ENCODE data around the gene ADGRD2.
A peak's percentile ranks its signal among the peaks of the same experiment; 100 is the strongest.

Gene ADGRD2

DNA sequence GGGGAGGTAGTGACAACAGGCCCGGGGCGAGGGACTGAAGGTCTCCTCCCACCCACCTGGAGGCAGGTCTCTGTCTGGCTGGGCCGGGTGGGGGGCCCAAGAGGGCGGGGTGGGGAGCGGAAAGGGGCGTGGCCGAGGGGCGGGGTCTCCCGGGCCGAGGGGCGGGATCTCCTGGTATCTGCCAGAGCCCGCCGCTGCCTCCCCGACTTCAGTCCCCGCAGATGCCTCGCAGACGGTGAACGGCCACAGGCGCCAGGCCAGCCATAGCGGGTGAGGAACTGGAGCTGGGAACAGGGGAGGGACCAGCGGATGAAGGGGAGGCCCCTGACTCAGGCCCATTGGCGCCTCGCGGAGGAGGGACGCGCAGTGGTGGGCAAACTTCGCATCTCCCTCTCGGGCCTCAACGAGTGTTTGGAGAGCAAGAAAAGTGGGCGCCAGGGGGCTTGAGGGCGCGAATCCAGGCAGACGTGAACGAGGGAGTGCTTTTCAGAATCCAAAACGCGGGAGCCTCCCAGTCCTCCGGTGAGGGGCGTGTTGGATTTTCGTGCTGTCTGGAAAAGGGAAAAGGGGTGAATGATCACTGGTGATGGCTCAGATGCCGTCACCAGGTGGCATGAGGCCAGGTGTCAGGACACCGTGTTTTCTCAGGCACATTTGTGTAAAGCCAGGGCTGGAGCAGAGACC lies at the start of gene ADGRD2:
ADGRD2 (plus strand) TSS at position 211 of the 684 bp plus-strand sequence. CDS start 1,216 bp downstream, outside the sequence.
- no peaks in the 10 kb centered on the region for H3K36me3 Mint-ChIP-seq (ENCODE audit: low read depth)
- H3K27ac Mint-ChIP-seq = no peak within 1 kb of the TSS
- H3K4me1 Mint-ChIP-seq (ENCODE audit: low read depth) = peaks cover 4% of the 10 kb centered on the region
- peaks cover 54% of the 10 kb centered on the region for H3K27me3 Mint-ChIP-seq
- H3K9me3 Mint-ChIP-seq = no peaks in the 10 kb centered on the region
- no peak within 1 kb of the TSS for H3K4me3 Mint-ChIP-seq
- DNase-seq = no peak

GRCh38 chr9:124403246-124403645 lies 47.0 kb upstream of the ADGRD2 start:
- no peak for DNase-seq
- no peak overlapping the region for H3K4me3 Mint-ChIP-seq
- H3K4me1 Mint-ChIP-seq (ENCODE audit: low read depth) = peaks cover 51% of the 10 kb centered on the region
- H3K27ac Mint-ChIP-seq = no peak overlapping the region
- H3K27me3 Mint-ChIP-seq = no peaks in the 10 kb centered on the region
- H3K36me3 Mint-ChIP-seq (ENCODE audit: low read depth) = peaks cover 92% of the 10 kb centered on the region
- H3K9me3 Mint-ChIP-seq = no peaks in the 10 kb centered on the region

- no peak overlapping the region for H3K4me3 Mint-ChIP-seq
- DNase-seq = no peak
- H3K36me3 Mint-ChIP-seq (ENCODE audit: low read depth) = peaks cover 95% of the 10 kb centered on the region
- H3K9me3 Mint-ChIP-seq = no peaks in the 10 kb centered on the region
- H3K27ac Mint-ChIP-seq = no peak overlapping the region
- H3K27me3 Mint-ChIP-seq = no peaks in the 10 kb centered on the region
- peaks cover 61% of the 10 kb centered on the region for H3K4me1 Mint-ChIP-seq (ENCODE audit: low read depth)
These were observed 40.8 kb upstream of the ADGRD2 start for GRCh38 chr9:124409410-124409809.

DNA sequence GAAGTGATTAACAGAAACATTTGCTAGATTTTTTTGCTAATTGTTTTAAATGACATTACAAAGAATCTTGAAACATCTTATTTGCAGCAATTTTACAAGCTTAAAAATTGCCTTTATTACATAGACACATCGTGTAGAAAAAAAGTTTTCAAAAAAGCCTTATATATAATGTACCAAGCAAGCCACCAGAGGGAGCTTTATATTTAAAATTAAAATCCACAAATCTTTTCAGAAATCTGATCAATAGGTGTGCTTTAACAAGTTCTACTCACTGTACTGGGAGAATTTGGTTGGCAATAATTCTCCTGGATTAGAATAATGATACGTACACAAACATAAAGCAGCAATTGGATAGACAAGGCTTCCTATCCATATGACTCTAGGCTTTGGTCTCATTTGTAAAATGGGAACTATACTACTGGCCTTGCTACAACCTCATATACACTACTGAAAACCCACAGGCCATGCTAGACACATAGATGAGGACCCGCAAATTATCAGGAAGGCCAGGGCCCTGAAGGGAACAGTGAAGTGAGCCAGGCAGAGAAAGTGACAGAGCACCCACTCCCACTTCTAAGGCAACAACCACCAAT lies 39.8 kb upstream of the ADGRD2 start:
- DNase-seq = no peak
- no peak overlapping the region for H3K4me3 Mint-ChIP-seq
- no peaks in the 10 kb centered on the region for H3K27me3 Mint-ChIP-seq
- H3K36me3 Mint-ChIP-seq (ENCODE audit: low read depth) = peaks cover 97% of the 10 kb centered on the region
- no peaks in the 10 kb centered on the region for H3K9me3 Mint-ChIP-seq
- H3K27ac Mint-ChIP-seq = no peak overlapping the region
- H3K4me1 Mint-ChIP-seq (ENCODE audit: low read depth) = peaks cover 58% of the 10 kb centered on the region

GRCh38 chr9:124411514-124412227 lies 38.6 kb upstream of the ADGRD2 start:
- peak overlapping the region; percentile 30 for H3K27ac Mint-ChIP-seq
- H3K27me3 Mint-ChIP-seq = no peaks in the 10 kb centered on the region
- H3K4me1 Mint-ChIP-seq (ENCODE audit: low read depth) = peaks cover 56% of the 10 kb centered on the region
- H3K4me3 Mint-ChIP-seq = no peak overlapping the region
- H3K9me3 Mint-ChIP-seq = no peaks in the 10 kb centered on the region
- DNase-seq = no peak
- peaks cover 84% of the 10 kb centered on the region for H3K36me3 Mint-ChIP-seq (ENCODE audit: low read depth)

DNA sequence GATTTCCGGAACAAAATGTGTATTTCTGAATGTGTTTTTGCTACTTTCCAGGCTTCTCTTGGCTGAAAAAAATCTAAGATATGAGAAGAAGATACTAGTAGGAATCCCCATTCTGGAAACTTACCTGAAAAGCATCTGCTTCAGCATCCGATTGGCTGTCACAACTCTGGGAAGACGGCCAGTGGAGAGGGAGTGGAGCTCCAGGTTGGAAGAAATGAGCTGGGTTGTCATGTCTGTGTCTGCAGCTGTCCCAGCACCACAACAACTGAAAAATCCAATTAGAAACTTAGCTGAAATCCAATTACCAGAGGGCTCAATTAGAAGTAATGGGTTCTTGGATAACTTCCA lies 38.0 kb upstream of the ADGRD2 start:
- H3K9me3 Mint-ChIP-seq = no peaks in the 10 kb centered on the region
- H3K27me3 Mint-ChIP-seq = no peaks in the 10 kb centered on the region
- peaks cover 55% of the 10 kb centered on the region for H3K4me1 Mint-ChIP-seq (ENCODE audit: low read depth)
- H3K27ac Mint-ChIP-seq = peak overlapping the region; percentile 50
- peaks cover 79% of the 10 kb centered on the region for H3K36me3 Mint-ChIP-seq (ENCODE audit: low read depth)
- DNase-seq = no peak
- H3K4me3 Mint-ChIP-seq = no peak overlapping the region

DNA sequence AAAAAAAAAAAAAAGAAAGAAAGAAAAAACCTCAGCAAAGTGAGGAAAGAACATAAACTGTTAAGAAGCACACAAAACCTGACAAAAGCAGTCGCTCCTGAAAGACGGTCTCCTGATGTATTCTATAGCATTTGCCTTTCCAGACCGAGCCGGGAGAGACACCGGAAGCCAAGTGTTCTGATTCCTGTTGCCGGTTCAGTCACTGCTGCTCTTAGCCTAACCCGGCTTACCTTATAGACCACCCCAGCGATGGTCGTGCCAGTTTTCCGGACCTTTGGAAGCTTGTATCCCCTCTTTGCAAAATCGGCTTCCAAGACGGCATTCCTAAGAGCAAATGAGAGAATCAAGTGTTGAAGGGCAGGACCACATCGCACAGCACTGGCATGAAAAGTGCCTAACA lies 35.6 kb upstream of the ADGRD2 start:
- Mint-ChIP-seq H3K36me3 (ENCODE audit: low read depth) (peaks cover 57% of the 10 kb centered on the region), H3K27ac (peak overlapping the region; percentile 100), H3K4me1 (ENCODE audit: low read depth) (peaks cover 44% of the 10 kb centered on the region), H3K9me3 (no peaks in the 10 kb centered on the region), H3K4me3 (peak overlapping the region; percentile 100), H3K27me3 (no peaks in the 10 kb centered on the region)
- DNase-seq = no peak

- H3K4me1 Mint-ChIP-seq (ENCODE audit: low read depth) = peaks cover 44% of the 10 kb centered on the region
- no peaks in the 10 kb centered on the region for H3K27me3 Mint-ChIP-seq
- H3K9me3 Mint-ChIP-seq = no peaks in the 10 kb centered on the region
- peak; percentile 99 for DNase-seq
- peak within 1 kb of the TSS; percentile 100 for H3K27ac Mint-ChIP-seq
- peaks cover 50% of the 10 kb centered on the region for H3K36me3 Mint-ChIP-seq (ENCODE audit: low read depth)
- H3K4me3 Mint-ChIP-seq = peak within 1 kb of the TSS; percentile 100
These were observed 35.0 kb upstream of the ADGRD2 start, which contains the start of gene PSMB7 for GRCh38 chr9:124415102-124415851. TSS of gene PSMB7 (minus strand) at chr9:124415442. CDS start at chr9:124415425, 17 bp downstream.

- DNase-seq = no peak
- peaks cover 40% of the 10 kb centered on the region for H3K4me1 Mint-ChIP-seq (ENCODE audit: low read depth)
- H3K4me3 Mint-ChIP-seq = peak overlapping the region; percentile 100
- no peaks in the 10 kb centered on the region for H3K27me3 Mint-ChIP-seq
- peaks cover 44% of the 10 kb centered on the region for H3K36me3 Mint-ChIP-seq (ENCODE audit: low read depth)
- H3K27ac Mint-ChIP-seq = peak overlapping the region; percentile 100
- H3K9me3 Mint-ChIP-seq = no peaks in the 10 kb centered on the region
These were observed 34.3 kb upstream of the ADGRD2 start for GRCh38 chr9:124415852-124416484.

- Mint-ChIP-seq H3K9me3 (no peaks in the 10 kb centered on the region), H3K4me3 (no peak overlapping the region), H3K36me3 (ENCODE audit: low read depth) (peaks cover 4% of the 10 kb centered on the region), H3K4me1 (ENCODE audit: low read depth) (peaks cover 8% of the 10 kb centered on the region), H3K27me3 (no peaks in the 10 kb centered on the region), H3K27ac (no peak overlapping the region)
- DNase-seq = no peak
These were observed 30.3 kb upstream of the ADGRD2 start for GRCh38 chr9:124419832-124420489.

DNA sequence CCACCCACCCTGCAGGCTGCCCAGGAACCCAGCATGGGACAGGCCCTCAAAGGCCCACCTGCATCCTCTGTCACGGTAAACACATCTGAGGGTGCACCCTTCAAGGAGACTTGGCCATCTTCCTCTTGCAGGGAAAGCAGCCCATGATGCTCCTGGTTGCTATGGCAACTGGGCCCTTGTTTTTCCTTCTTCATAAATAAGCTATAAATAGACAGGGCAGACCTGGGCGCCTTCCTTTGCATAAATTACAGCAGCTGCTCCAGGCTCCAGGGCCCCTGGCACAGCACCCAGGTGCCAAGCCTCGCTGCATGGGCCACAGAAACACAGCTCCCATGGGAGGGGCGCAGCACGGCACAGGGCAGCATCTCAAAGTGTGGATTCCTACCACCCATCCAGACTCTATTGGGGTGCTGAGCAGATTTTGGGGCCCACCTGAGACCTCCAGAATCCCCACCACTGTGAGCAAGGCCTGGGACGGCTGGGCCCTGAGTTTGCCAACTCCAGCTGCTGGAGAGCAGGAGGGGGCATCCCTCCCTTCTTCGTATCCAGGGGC lies 29.2 kb upstream of the ADGRD2 start:
- H3K27me3 Mint-ChIP-seq = no peaks in the 10 kb centered on the region
- no peak for DNase-seq
- H3K9me3 Mint-ChIP-seq = no peaks in the 10 kb centered on the region
- peaks cover 4% of the 10 kb centered on the region for H3K4me1 Mint-ChIP-seq (ENCODE audit: low read depth)
- no peaks in the 10 kb centered on the region for H3K36me3 Mint-ChIP-seq (ENCODE audit: low read depth)
- H3K27ac Mint-ChIP-seq = no peak overlapping the region
- no peak overlapping the region for H3K4me3 Mint-ChIP-seq

DNA sequence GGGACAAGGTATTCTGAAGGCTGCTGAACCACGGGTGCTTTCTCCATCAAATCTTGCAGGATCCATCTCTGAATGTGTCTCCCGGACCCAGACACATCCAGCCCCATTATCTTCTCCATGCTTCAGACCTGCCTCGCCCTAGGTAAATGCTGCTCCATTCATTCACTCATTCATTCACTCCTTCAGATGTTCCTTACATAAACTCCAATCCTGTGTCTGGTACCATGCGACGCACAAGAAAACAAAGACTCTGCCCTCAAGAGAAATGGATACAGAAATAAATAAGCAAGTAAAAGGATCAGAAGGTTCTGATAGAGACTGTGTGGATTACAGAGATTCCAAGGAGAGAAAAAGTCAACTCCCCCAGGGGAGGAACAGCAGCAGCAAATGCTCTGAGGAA lies 27.1 kb upstream of the ADGRD2 start:
- no peak for DNase-seq
- Mint-ChIP-seq H3K27me3 (no peaks in the 10 kb centered on the region), H3K9me3 (no peaks in the 10 kb centered on the region), H3K4me3 (no peak overlapping the region), H3K27ac (no peak overlapping the region), H3K36me3 (ENCODE audit: low read depth) (no peaks in the 10 kb centered on the region), H3K4me1 (ENCODE audit: low read depth) (peaks cover 4% of the 10 kb centered on the region)

DNA sequence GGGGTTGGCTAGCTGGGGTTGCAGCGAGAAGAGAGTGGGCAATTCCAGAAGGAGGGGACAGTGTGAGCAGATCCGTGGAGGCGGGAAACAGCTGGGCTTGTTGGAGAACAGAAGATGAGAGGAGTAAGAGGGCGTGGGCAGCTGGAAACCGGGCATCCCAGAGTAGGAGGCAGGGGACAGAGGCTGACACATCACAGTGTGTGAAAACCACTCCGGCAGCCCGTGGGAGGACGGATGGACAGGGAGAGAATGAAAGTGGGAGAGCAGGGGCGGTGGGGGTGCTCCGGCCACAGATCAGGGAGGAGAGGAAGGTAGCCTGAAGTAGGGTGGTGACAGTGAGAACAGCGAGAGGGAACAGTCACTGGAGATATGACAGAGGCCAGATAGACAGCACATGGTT lies 26.7 kb upstream of the ADGRD2 start:
- Mint-ChIP-seq H3K4me1 (ENCODE audit: low read depth) (peaks cover 4% of the 10 kb centered on the region), H3K27ac (no peak overlapping the region), H3K9me3 (no peaks in the 10 kb centered on the region), H3K36me3 (ENCODE audit: low read depth) (no peaks in the 10 kb centered on the region), H3K4me3 (no peak overlapping the region), H3K27me3 (no peaks in the 10 kb centered on the region)
- no peak for DNase-seq
